ENCODE results near the gene DCC.

DNA sequence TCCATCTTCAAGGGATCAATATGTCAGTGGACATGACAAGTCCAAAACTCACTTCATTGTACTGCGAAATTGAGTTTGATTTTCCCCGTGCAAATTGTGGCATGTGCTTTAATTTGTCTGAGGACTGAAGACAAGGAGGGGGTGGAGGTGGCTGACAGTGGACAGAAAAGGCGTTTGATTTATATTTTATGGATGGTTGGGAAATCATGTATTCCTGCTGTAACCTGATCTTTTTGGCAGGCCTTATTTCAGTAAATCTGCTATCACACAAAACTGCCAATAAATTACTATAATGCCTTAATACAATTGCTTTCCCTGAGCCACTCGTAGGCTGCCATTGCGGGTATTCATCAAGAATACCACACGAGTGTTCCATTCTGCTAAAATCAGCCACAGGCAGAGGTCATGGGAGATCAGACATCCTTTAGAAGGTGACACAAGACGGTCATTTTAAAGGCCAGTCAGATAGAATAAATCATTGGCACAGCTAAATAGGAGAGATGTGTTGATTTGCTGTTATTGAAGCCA is 1164.0 kb downstream of the DCC start:
- TF ChIP-seq CTCF (conservative IDR thresholded peaks at IDR 0.05 in 1 of 2, IDR thresholded peaks at IDR 0.05 in 1 of 2; ENCODE audit: low read depth in 1 of 2, low read length in 2 of 2), result no peak
- no peak for TF ChIP-seq EZH2 (IDR thresholded peaks at IDR 0.05; ENCODE audit: low read length, missing control alignments)

Data from fibroblast of lung (primary cell).